Left renal pelvis (tissue), 4 donors: ENCODE results near the gene FOXC2. TPM values are rescaled to one million over a fixed set of nuclear protein-coding genes. Genes with fewer than 3 reads are reported as not detected.

Source experiments
- DNase-seq, 4 donors: peaks; one replicate each; pipeline ENCODE4 v3.0.0-alpha.2; 2013; ENCODE audit warnings: low read depth in 4 of 4, low spot score in 3 of 4
- polyA plus RNA-seq, 4 donors: library from polyadenylated mRNA; unstranded; fragments of 120-200 nt; gene quantifications; one replicate each; pipeline ENCODE4 v1.2.1, GENCODE V29; 2013; ENCODE audit not compliant: insufficient read length in 4 of 4

Gene FOXC2
- polyA plus RNA-seq, 4 donors: 38.7 to 56.4 (median 50.9) TPM

DNA sequence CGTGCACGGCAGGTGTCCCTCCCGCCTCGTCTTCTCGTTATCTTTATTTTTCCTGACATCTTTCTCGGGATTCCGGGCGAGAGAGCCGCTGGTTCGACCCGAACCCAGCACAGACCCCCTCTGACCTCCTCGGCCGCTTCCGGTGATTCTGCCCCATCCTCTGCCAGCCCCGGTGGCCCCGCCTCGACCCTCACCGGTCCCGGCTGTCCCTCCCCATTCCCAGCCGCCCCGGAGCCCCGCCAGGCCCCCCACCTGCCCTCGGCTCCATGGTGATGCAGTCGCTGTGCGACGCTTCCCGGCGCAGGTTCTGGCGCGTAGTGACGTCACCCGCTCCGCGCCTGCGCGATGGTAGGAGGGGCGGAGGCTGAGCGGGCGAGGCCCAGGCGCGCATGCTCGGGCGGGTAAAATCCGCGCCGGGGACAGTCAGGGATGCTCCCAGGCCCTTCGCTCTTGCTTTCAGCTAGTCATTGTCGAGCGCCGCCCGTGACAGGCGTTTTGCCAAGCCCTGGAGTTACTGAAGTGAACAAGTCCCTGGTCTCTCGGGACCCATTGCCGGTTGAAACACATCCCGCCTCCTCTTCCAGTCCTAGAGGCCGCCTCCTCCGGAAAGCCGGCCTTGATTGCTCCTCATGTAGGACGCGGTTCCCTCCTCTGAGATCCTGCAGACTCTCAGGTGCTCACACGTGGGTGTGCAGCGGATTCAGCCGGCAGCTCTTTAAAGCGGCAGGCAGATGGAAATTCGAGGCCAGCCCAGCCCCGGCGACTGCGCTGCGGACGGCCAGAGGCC, 11.5 kb upstream of the FOXC2 start, which contains the start of gene MTHFSD:
MTHFSD (minus strand) TSS at position 319 of the 787 bp plus-strand sequence; CDS start at position 268, 51 bp downstream.
- DNase-seq: peak in 2 of 4 donors; percentile 87 to 89

DNA sequence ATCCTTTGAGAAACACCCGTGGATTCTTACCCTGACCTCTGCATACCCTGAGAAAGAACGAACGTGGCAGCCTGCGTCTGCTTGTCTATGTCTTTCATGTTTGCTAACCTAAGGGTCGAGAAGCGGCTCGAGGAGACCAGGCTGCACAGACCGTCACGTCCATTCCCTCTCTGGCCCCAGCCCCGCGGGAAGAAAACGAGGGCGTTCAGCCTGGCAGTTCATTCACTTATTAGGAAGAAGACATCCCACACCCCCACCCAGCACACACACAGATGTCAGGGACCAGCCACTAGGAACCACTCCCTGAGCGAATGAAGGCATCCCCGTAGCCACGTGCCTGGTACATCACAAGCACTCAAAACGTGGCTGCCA, 10.9 kb upstream of the FOXC2 start:
- no peak for DNase-seq

DNA sequence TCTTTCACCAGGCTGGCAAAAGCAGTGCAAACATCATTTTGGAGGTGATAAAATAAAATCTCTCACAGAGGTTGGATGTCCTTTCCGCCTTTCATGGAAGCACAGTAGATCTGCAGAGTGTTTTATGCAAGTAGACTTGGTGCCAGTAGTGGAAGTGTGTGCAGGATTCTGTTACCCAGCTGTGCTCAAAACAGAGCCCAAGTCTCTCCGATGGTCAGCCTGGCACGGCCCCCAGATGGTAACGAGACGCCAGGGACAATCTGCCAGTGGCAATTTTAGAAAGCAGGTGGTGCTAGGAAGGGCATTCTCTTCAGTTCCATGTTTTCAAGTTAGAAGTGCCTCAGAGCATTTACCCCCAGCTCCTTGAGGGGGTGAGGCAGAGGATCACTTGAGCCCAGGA, 10.1 kb upstream of the FOXC2 start:
- no peak for DNase-seq

DNA sequence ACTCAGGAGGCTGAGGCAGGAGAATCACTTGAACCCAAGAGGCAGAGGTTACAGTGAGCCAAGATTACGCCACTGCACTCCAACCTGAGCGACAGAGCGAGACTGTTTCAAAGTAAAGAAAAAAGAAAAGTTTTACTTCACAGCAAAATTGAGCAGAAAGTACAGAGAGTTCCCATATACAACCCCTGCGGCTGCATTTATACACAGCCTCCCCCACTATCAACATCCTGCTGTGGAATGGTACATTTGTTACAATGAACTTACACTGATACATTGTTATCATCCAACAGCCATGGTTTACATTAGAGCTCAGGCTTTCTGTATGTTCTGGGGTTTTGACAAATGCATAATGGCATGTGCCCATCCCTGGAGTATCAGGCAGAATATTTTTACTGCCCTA, 9.0 kb upstream of the FOXC2 start:
- DNase-seq: no peak

DNA sequence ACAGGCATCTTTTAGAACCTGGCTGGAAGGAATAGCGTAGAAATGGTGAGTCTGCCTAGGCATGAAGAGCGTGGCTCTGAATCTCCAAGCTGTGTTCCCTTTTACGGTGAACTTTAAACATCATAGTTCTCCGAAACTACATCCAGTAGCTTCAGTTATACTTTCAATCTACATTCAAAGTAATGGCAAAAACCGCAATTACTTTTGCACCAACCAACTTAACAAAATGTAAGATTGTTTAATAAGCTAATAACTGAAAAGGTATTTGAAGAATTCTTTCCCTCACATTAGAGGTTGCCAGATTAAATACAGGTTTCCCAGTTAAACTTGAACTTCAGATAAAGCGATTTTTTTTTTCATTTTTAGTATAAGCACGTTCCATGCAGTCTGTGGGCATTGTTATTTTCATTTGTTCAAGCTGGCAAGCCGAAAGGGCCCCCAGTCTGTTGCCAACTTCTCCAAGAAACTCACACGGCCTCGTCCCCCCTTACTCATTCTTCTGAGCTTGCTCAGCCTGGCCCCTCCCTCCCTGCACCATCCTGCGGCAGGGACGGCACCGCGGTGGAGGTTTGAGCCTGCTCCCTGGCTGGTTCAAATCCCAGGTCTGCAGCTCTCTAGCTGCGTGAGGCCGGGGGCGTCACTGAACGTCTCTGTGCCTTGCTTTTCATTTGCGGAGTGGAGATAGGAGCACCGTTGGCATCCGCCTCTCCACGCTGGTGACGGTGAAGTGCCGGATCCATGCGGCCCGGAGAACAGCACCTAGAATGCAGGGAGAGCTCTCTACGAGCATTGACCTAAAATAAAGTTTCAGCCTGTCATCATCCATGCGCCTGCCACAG, 8.1 kb upstream of the FOXC2 start:
- DNase-seq: no peak

DNA sequence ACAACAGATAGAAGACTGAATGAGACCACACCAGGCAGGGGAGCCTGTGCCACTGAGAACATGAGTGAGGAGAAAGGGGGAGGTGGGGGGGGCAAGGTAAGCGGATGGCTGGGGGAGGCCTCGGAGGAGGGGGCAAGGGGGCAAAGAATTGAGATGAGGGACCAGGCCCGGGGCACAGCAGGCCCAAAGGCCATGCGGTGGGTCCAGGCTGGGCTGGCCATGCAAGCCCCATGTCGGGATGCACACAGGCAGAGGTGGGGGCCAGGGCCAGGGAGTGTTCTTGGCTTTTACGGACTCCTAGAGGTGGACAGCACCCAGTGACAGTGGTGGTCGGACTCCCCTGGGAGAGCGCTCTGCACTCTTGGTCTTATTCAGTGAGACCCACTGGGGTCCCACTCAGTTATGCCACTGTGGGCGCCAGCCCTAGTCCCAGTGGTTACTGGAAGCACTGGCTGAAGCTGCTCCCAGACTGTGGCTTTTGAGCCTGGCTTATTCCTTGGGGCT, 6.8 kb upstream of the FOXC2 start:
- DNase-seq: no peak

DNA sequence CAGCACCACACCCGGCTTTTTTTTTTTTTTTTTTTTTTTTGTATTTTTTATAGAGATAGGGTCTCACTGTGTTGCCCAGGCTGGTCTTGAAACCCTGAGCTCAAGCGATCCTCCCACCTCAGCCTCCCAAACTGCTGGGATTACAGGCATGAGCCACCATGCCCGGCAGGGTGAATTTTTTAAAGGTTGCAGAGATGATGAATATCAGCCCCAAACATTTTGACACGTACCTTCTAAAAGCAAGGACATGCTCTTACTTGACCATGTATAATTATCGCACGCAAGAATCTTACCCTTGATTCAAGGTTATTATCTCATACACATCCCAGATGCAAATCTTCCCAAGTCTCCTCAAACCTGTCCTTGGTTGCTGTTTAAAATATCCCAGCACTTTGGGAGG, 4.3 kb upstream of the FOXC2 start:
- DNase-seq: no peak

DNA sequence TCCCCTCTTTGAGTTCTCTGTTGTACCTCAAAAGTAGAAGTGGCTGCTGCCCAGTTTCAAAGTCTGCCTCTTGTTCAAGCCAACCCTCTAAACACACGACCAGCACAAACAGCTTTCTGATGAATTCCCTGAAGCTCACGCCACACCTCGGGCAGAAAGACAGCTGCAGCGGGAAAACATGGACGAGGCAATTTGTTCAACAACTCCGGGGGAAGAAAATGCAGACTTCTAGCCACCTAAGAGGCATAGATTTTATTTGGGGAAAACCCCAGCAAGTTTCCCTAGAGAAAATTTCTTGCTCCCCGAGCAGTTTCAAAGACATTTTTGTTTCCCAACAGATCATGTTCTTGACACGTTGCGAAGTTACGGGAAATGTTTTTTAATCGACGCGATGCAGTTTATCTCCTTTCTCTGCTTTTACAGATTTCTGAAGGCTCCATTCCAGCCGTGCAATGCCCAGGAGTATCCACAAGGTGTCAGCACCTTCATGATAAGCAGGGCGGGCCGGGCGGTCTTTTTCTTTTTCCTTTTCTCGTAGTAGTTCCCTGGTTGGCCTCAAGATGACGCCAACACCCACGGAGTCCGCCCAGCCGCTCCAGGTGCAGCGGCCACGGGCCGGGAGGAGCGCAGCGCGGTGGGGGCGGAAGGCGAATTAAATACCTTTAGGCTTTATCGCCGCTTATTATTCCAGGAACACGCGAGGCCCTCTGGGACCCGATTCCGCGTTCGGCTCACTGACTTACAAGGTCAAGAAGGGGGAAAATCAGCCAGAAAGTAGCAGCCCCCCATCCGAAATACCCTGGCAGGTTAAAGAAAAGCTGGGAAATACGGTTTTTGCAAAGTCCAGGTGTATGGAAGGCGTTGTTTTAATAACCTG, 2.9 kb upstream of the FOXC2 start:
- DNase-seq: peak in 3 of 4 donors; percentile 88 to 90 (median 90)

DNA sequence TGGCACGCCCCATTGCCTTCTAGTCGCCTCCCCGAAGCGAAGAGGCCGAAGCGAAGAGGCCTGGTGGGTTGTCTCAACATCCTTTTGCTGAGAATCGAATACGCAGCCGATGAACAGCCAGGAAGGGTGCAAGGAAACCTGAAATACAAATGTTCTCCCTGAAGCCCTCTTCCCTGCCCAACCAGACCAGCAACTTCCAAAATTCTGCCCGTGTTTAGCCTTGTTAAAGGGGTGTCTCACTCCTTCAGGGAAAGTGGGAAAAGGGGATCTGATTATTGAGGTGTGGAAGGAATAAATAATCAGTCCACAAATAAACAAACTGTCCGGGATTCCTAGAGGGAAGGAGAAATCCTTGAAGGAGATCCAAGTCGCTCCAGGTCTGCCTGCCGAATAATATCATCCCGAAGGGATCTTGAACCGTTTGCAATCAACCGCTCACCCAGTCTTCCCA, 1.4 kb upstream of the FOXC2 start:
- DNase-seq: no peak

DNA sequence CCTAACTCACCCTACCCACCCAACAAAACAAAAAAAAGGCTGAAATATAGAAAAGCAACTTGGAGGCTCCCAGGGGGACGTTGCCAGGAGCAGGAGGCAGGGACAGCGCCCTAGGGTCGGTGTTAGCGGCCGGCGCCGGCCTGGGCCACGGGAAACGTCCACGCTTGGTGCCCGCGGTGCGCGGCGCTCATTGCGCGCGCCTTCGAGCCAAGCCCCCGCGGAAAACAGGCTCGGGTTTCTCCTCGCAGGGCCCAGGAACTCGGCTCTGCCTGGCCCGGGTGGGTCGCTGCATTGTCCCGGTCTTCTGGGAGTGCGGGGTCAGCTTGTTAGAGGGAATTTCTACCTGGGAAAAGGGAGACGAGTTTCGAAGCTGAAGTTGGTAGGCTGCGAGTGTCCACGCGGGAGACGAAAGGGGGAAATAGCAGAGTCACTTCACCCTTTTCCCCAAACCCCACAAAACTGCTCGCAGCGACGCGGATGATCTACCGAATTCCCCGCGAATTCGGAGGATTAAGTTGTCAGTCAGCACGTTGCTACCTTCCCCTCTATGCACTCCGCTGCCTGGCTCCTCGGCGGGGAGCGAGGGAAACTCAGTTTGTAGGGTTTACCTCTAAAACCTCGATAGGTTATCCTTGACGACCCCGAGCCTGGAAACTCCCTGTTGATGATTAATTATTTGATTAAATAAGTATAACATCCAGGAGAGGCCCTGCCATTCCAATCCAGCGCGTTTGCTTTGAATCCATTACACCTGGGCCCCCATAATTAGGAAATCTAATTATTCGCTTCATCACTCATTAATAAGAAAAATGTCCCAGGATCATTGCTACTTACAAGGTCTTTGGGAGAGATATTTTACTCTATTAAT, 751 bp upstream of the FOXC2 start:
- DNase-seq: no peak

DNA sequence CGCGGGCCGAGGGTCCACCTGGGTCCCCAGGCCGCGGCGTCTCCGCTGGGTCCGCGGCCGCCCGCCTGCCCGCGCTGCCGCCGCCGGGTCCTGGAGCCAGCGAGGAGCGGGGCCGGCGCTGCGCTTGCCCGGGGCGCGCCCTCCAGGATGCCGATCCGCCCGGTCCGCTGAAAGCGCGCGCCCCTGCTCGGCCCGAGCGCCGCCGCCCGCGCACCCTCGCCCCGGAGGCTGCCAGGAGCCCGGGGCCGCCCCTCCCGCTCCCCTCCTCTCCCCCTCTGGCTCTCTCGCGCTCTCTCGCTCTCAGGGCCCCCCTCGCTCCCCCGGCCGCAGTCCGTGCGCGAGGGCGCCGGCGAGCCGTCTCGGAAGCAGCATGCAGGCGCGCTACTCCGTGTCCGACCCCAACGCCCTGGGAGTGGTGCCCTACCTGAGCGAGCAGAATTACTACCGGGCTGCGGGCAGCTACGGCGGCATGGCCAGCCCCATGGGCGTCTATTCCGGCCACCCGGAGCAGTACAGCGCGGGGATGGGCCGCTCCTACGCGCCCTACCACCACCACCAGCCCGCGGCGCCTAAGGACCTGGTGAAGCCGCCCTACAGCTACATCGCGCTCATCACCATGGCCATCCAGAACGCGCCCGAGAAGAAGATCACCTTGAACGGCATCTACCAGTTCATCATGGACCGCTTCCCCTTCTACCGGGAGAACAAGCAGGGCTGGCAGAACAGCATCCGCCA, 504 bp downstream of the FOXC2 start:
- DNase-seq: no peak

DNA sequence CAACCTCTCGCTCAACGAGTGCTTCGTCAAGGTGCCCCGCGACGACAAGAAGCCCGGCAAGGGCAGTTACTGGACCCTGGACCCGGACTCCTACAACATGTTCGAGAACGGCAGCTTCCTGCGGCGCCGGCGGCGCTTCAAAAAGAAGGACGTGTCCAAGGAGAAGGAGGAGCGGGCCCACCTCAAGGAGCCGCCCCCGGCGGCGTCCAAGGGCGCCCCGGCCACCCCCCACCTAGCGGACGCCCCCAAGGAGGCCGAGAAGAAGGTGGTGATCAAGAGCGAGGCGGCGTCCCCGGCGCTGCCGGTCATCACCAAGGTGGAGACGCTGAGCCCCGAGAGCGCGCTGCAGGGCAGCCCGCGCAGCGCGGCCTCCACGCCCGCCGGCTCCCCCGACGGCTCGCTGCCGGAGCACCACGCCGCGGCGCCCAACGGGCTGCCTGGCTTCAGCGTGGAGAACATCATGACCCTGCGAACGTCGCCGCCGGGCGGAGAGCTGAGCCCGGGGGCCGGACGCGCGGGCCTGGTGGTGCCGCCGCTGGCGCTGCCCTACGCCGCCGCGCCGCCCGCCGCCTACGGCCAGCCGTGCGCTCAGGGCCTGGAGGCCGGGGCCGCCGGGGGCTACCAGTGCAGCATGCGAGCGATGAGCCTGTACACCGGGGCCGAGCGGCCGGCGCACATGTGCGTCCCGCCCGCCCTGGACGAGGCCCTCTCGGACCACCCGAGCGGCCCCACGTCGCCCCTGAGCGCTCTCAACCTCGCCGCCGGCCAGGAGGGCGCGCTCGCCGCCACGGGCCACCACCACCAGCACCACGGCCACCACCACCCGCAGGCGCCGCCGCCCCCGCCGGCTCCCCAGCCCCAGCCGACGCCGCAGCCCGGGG, 1.3 kb downstream of the FOXC2 start:
- no peak for DNase-seq

DNA sequence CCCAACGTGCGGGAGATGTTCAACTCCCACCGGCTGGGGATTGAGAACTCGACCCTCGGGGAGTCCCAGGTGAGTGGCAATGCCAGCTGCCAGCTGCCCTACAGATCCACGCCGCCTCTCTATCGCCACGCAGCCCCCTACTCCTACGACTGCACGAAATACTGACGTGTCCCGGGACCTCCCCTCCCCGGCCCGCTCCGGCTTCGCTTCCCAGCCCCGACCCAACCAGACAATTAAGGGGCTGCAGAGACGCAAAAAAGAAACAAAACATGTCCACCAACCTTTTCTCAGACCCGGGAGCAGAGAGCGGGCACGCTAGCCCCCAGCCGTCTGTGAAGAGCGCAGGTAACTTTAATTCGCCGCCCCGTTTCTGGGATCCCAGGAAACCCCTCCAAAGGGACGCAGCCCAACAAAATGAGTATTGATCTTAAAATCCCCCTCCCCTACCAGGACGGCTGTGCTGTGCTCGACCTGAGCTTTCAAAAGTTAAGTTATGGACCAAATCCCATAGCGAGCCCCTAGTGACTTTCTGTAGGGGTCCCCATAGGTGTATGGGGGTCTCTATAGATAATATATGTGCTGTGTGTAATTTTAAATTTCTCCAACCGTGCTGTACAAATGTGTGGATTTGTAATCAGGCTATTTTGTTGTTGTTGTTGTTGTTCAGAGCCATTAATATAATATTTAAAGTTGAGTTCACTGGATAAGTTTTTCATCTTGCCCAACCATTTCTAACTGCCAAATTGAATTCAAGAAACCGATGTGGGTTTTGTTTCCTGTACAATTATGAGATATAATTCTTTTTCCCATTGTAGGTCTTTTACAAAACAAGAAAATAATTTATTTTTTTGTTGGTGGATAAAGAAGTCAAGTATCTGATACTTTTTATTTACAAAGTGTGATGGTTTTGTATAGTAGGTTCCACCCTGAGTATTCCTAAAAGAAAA, 2.3 kb downstream of the FOXC2 start:
- DNase-seq: no peak

DNA sequence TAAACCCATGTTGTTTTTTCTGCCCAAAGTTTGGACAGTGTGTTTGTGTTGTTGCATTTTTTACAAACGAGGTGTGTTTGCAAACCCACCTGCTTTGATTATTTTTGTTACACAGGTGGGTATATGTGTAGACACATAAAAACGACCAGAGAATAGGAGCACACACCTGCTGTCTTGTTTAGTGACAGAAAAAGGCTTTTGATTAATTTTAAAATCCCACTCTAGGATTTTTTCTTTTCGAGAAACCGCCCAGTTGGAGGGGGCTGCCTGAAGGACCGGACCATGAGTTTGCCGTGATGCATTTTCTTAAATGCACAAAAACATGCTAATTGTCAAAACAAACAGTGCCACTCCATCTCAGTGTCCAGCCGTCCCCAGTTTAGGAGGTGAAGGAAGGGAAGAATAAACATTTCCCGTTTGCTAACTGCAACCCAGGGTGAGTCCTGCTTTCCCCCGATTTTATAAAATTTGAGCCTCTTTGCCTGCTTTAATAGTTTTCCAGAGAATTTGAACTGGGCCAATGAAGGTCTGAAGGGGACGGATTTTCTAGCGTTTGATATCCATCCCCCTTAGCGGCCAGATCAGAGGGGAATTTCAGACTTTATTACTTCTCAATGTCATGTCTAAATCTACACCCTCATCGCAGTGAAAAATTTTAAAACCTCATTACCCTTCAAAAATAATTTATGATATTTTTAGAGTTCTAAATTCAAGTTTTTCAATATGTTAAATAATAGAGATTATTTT, 3.2 kb downstream of the FOXC2 start:
- DNase-seq: no peak

DNA sequence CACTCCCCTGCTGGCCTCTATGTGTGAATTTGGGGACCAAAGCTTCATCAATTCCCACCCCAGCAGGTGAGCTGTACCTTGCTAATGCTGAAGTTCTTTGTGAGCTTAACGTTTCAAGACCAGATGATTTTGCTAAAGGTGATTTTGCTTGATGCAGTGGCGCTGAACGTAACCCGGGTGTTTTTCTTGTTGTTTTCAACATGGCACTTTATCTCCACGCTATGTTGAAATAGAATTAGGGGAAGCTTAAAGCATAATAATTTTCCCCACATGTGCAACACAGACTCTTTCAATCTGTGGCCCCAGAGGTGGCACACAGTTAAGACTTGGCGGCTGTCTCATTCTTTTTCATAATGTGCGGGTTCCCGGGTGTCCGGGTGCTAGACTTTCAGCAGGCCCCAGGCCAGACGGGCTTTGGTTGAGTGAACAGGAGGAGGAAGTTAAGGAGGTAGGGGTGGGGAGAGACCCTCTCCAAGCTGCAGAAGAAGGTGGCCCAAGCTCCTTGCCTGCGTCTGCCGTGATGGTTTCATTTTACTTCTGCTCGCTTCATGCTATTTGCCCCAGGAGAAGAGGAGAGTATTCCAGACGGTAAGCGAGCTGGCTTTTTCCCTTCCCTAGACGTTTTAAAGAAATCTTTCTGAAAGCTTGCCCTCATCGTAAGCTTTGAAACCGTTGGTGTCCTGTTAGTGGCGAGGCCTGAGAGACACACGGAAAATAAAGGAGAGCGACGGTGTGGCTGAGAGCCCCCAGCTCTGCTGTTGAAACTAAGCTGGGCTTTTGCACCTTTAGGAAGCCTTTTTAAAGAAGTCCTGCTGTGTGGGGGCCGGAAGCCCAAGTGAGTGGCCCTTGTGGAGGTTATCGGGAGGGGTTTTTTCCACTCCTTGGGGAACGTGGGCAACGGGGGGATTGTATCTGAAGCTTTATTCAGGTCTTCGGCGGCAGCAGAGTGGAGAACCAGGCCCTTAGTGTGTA, 4.2 kb downstream of the FOXC2 start:
- no peak for DNase-seq
